ENCODE results near the gene NDOR1.

GRCh38 chr9:137186385-137186784, 19.1 kb upstream of the NDOR1 start:
- TF ChIP-seq CTCF (conservative IDR thresholded peaks at IDR 0.05; ENCODE audit: low read length) (no peak), EZH2phosphoT487 (IDR thresholded peaks at IDR 0.05; ENCODE audit: borderline replicate concordance) (no peak)

Measured in Loucy (cell line).